ENCODE results near the gene CDH20. TPM values are rescaled to one million over a fixed set of nuclear protein-coding genes. Genes with fewer than 3 reads are reported as not detected.

The CDH20 gene
- polyA plus RNA-seq, 3 donors, result not detected

GRCh38 chr18:61308795-61309393, 24.3 kb upstream of the CDH20 start:
- Histone ChIP-seq H3K79me2 (ENCODE audit: insufficient read depth, low read length) (no peaks in the 10 kb centered on the region), H4K20me1 (ENCODE audit: insufficient read depth, low read length) (no peaks in the 10 kb centered on the region), H3K4me3 (replicated peaks in 1 of 3; ENCODE audit: low read depth in 2 of 3, low read length in 3 of 3) (no peak overlapping the region), H3K36me3 (replicated peaks in 1 of 2; ENCODE audit: control insufficient read depth in 1 of 2, insufficient read depth in 2 of 2, low read length in 2 of 2) (no peaks in the 10 kb centered on the region), H2AFZ (ENCODE audit: insufficient read depth, low read depth, low read length, poor library complexity, severe bottlenecking) (no peak overlapping the region), H3K4me2 (replicated peaks; ENCODE audit: extremely low read depth, low read length, poor library complexity, severe bottlenecking) (no peak overlapping the region), H3K4me1 (ENCODE audit: control insufficient read depth in 1 of 2, insufficient read depth in 2 of 2, low read length in 2 of 2) (no peaks in the 10 kb centered on the region), H3K9ac (ENCODE audit: insufficient read depth, low read length, poor library complexity, severe bottlenecking) (no peak overlapping the region), H3K9me3 (replicated peaks in 1 of 2; ENCODE audit: control insufficient read depth in 1 of 2, insufficient read depth in 1 of 2, low read length in 2 of 2) (no peaks in the 10 kb centered on the region), H3K27ac (ENCODE audit: low read depth in 1 of 2, low read length in 2 of 2) (no peak overlapping the region), H3K27me3 (ENCODE audit: control insufficient read depth in 2 of 2, insufficient read depth in 2 of 2, low read length in 2 of 2) (no peaks in the 10 kb centered on the region)
- no peaks in the 10 kb centered on the region for H3K36me3 Mint-ChIP-seq
- WGBS (ENCODE audit: insufficient coverage), result 89% methylated on average over 8 of the region's 11 CpGs
- H3K27me3 Mint-ChIP-seq (ENCODE audit: low read depth in 3 of 3), result peaks cover 0 to 4% (median 0%) of the 10 kb centered on the region in 3 donors
- no peak overlapping the region for H3K27ac Mint-ChIP-seq
- peaks cover 0 to 6% (median 3%) of the 10 kb centered on the region in 7 donors for H3K9me3 Mint-ChIP-seq
- no peak for DNase-seq
- intact Hi-C loops (cut with micrococcal nuclease), result no loop called here
- no peak for TF ChIP-seq CTCF (IDR thresholded peaks at IDR 0.05)
- H3K4me1 Mint-ChIP-seq, result no peaks in the 10 kb centered on the region
- no peak overlapping the region for H3K4me3 Mint-ChIP-seq

GRCh38 chr18:61322265-61322873, 10.9 kb upstream of the CDH20 start:
- Mint-ChIP-seq H3K9me3 (peaks cover 0 to 3% (median 0%) of the 10 kb centered on the region in 7 donors), H3K27ac (no peak overlapping the region), H3K4me3 (no peak overlapping the region), H3K36me3 (no peaks in the 10 kb centered on the region), H3K4me1 (no peaks in the 10 kb centered on the region), H3K27me3 (ENCODE audit: low read depth in 3 of 3) (peaks cover 0 to 2% (median 0%) of the 10 kb centered on the region in 3 donors)
- H3K9ac ChIP-seq (ENCODE audit: insufficient read depth, low read length, poor library complexity, severe bottlenecking), result no peak overlapping the region
- H3K79me2 ChIP-seq (ENCODE audit: insufficient read depth, low read length), result no peaks in the 10 kb centered on the region
- intact Hi-C loops (cut with micrococcal nuclease), result no loop called here
- DNase-seq, result no peak
- WGBS (ENCODE audit: insufficient coverage), result 6% methylated on average over 6 of the region's 9 CpGs
- H2AFZ ChIP-seq (ENCODE audit: insufficient read depth, low read depth, low read length, poor library complexity, severe bottlenecking), result no peak overlapping the region
- no peak overlapping the region for H3K4me2 ChIP-seq (replicated peaks; ENCODE audit: extremely low read depth, low read length, poor library complexity, severe bottlenecking)
- peak; percentile 51 for TF ChIP-seq CTCF (IDR thresholded peaks at IDR 0.05)
- H3K4me3 ChIP-seq (replicated peaks in 1 of 3; ENCODE audit: low read depth in 2 of 3, low read length in 3 of 3), result no peak overlapping the region
- no peaks in the 10 kb centered on the region for H4K20me1 ChIP-seq (ENCODE audit: insufficient read depth, low read length)
- H3K27ac ChIP-seq (ENCODE audit: low read depth in 1 of 2, low read length in 2 of 2), result no peak overlapping the region
- no peaks in the 10 kb centered on the region for H3K36me3 ChIP-seq (replicated peaks in 1 of 2; ENCODE audit: control insufficient read depth in 1 of 2, insufficient read depth in 2 of 2, low read length in 2 of 2)
- H3K9me3 ChIP-seq (replicated peaks in 1 of 2; ENCODE audit: control insufficient read depth in 1 of 2, insufficient read depth in 1 of 2, low read length in 2 of 2), result no peaks in the 10 kb centered on the region
- no peaks in the 10 kb centered on the region for H3K27me3 ChIP-seq (ENCODE audit: control insufficient read depth in 2 of 2, insufficient read depth in 2 of 2, low read length in 2 of 2)
- H3K4me1 ChIP-seq (ENCODE audit: control insufficient read depth in 1 of 2, insufficient read depth in 2 of 2, low read length in 2 of 2), result no peaks in the 10 kb centered on the region
